ENCODE measurements around the gene MAP2K2.

MAP2K2 gene

GRCh38 chr19:4069331-4069959 is 54.5 kb downstream of the MAP2K2 start:
- CTCF ChIA-PET, result no interaction called here
- no peak for DNase-seq (ENCODE audit: low spot score)
- POLR2A ChIA-PET (ENCODE audit: low non-redundant PET), result no interaction called here
- no peak overlapping the region for H3K27ac ChIP-seq
- TF ChIP-seq CTCF (conservative IDR thresholded peaks at IDR 0.05; ENCODE audit: low read depth), result no peak

GRCh38 chr19:4068047-4068966 is 55.6 kb downstream of the MAP2K2 start:
- DNase-seq (ENCODE audit: low spot score), result no peak
- ChIA-PET POLR2A (ENCODE audit: low non-redundant PET) (no interaction called here), CTCF (no interaction called here)
- TF ChIP-seq CTCF (conservative IDR thresholded peaks at IDR 0.05; ENCODE audit: low read depth), result no peak
- peak overlapping the region; percentile 98 for H3K27ac ChIP-seq

- ChIA-PET CTCF (no interaction called here), POLR2A (ENCODE audit: low non-redundant PET) (interaction anchor here (0.6 to 0.7 kb wide), 2 partner anchors 84 to 576 kb away, joined by 3 to 5 read pairs; no protein-coding TSS in a partner anchor)
- TF ChIP-seq CTCF (conservative IDR thresholded peaks at IDR 0.05; ENCODE audit: low read depth), result no peak
- H3K27ac ChIP-seq, result peak overlapping the region; percentile 98
- DNase-seq (ENCODE audit: low spot score), result no peak
These were observed 56.4 kb downstream of the MAP2K2 start for GRCh38 chr19:4067396-4068046.

GRCh38 chr19:4066682-4067395 is 57.1 kb downstream of the MAP2K2 start, which contains the start of gene ZBTB7A:
ZBTB7A (minus strand) TSS chr19:4066899; CDS start chr19:4055232, 11,667 bp downstream.
- TF ChIP-seq CTCF (conservative IDR thresholded peaks at IDR 0.05; ENCODE audit: low read depth), result no peak
- ChIA-PET CTCF (no interaction called here), POLR2A (ENCODE audit: low non-redundant PET) (interaction anchor here (0.6 to 0.7 kb wide), 2 partner anchors 83 to 576 kb away, joined by 3 to 5 read pairs; no protein-coding TSS in a partner anchor)
- no peak for DNase-seq (ENCODE audit: low spot score)
- peak within 1 kb of the TSS; percentile 98 for H3K27ac ChIP-seq

GRCh38 chr19:4066176-4066606 is 57.7 kb downstream of the MAP2K2 start:
- H3K27ac ChIP-seq, result peak overlapping the region; percentile 98
- TF ChIP-seq CTCF (conservative IDR thresholded peaks at IDR 0.05; ENCODE audit: low read depth), result no peak
- CTCF ChIA-PET, result no interaction called here
- DNase-seq (ENCODE audit: low spot score), result no peak
- POLR2A ChIA-PET (ENCODE audit: low non-redundant PET), result interaction anchor here (0.5 kb wide), 1 partner anchor 313 kb away, joined by 4 read pairs; no protein-coding TSS in a partner anchor

All from RWPE1 (cell line).